ENCODE measurements around the gene SRA1.

SRA1 gene

GRCh38 chr5:140573683-140574082, 16.4 kb upstream of the SRA1 start:
- DNase-seq = no peak

- DNase-seq = no peak
These were observed 13.8 kb upstream of the SRA1 start for GRCh38 chr5:140571105-140571504.

- DNase-seq = no peak
These were observed 13.2 kb upstream of the SRA1 start for GRCh38 chr5:140570488-140570887.

GRCh38 chr5:140570058-140570457, 12.8 kb upstream of the SRA1 start:
- DNase-seq = no peak

GRCh38 chr5:140569197-140569596, 11.9 kb upstream of the SRA1 start:
- no peak for DNase-seq

- no peak for DNase-seq
These were observed 11.3 kb upstream of the SRA1 start for GRCh38 chr5:140568443-140569063.

GRCh38 chr5:140567871-140568270, 10.6 kb upstream of the SRA1 start:
- DNase-seq = no peak

GRCh38 chr5:140567136-140567818, 10.0 kb upstream of the SRA1 start:
- no peak for DNase-seq

GRCh38 chr5:140566665-140567064, 9.4 kb upstream of the SRA1 start:
- DNase-seq = no peak

- no peak for DNase-seq
These were observed 8.5 kb upstream of the SRA1 start for GRCh38 chr5:140565780-140566095.

GRCh38 chr5:140565024-140565779, 7.9 kb upstream of the SRA1 start:
- no peak for DNase-seq

- DNase-seq = peak; percentile 96
These were observed 7.1 kb upstream of the SRA1 start, which contains the start of the genes APBB3 and SLC35A4 for GRCh38 chr5:140564196-140565023. APBB3 (minus strand) TSS chr5:140564598; CDS start chr5:140564245, 353 bp downstream. SLC35A4 (plus strand) TSS chr5:140564828; CDS start chr5:140567170, 2,342 bp downstream.

GRCh38 chr5:140563596-140563995, 6.3 kb upstream of the SRA1 start:
- DNase-seq = no peak

GRCh38 chr5:140561753-140562523, 4.7 kb upstream of the SRA1 start:
- no peak for DNase-seq

GRCh38 chr5:140560227-140560626, 3.0 kb upstream of the SRA1 start:
- no peak for DNase-seq

- DNase-seq = no peak
These were observed 1.3 kb upstream of the SRA1 start for GRCh38 chr5:140558542-140558941.

- DNase-seq = no peak
These were observed 692 bp upstream of the SRA1 start for GRCh38 chr5:140557965-140558364.

GRCh38 chr5:140556438-140556837, 835 bp downstream of the SRA1 start:
- no peak for DNase-seq

- no peak for DNase-seq
These were observed 1.4 kb downstream of the SRA1 start for GRCh38 chr5:140555747-140556312.

- no peak for DNase-seq
These were observed 2.8 kb downstream of the SRA1 start for GRCh38 chr5:140554454-140554853.

- DNase-seq = no peak
These were observed 3.6 kb downstream of the SRA1 start for GRCh38 chr5:140553657-140554056.

All from right kidney (tissue), 1 donor.